Adrenal gland (tissue), 5 donors: Measurements from ENCODE around the gene PHIP.

Experiments
- CTCF ChIP-seq, 6 experiments: fragments of 450-650 bp in 4 of 6; fragments of 200-600 bp in 2 of 6; sonication (generic) in 1 of 6; IDR thresholded peaks; 1 replicate in 5 of 6; 2 replicates in 1 of 6; pipeline versions ENCODE4 v1.5.1 to v1.8.0; 2016 to 2021; ENCODE audit warnings: antibody characterized with exemption in 6 of 6, mild to moderate bottlenecking in 2 of 6, moderate library complexity in 1 of 6
- POLR2A ChIP-seq, 2 donors: fragments of 450-650 bp; IDR thresholded peaks; one replicate each; pipeline ENCODE4 v1.6.1; 2017; ENCODE audit warnings: antibody characterized with exemption in 2 of 2, mild to moderate bottlenecking in 2 of 2, moderate library complexity in 1 of 2
- donor health status: DM: no; HTN: no; CAD: no.

- TF ChIP-seq CTCF (IDR thresholded peaks at IDR 0.05), result no peak
- no peak for TF ChIP-seq POLR2A (IDR thresholded peaks at IDR 0.05)
Measured at GRCh38 chr6:78942446-78942845, 135.6 kb downstream of the PHIP start.
